Kidney tubule cell (primary cell): ENCODE results near the gene PLCL1.

Experiments
- DNase-seq: peaks from one replicate; pipeline ENCODE4 v3.0.0-alpha.2; 2018; ENCODE audit warnings: low spot score

PLCL1 gene

DNA sequence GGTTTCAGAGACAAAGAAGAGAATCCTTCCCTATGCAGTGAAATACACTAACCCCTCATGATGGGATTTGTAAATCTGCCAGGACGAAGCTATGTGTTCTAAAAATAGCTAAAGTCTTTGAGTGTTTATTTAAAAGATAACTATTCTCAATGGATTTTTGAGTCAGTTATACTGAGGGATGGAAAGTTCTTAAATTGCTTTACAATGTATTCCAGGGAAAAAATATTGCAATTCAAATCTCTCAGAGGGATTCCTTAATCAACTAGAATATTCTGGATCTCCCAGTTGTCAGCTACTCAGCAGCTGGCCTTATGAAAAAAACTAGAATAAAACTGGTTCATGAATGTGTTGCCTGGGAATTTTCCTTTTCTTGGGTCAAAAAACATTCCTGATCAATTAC is 312.4 kb downstream of the PLCL1 start:
- no peak for DNase-seq

DNA sequence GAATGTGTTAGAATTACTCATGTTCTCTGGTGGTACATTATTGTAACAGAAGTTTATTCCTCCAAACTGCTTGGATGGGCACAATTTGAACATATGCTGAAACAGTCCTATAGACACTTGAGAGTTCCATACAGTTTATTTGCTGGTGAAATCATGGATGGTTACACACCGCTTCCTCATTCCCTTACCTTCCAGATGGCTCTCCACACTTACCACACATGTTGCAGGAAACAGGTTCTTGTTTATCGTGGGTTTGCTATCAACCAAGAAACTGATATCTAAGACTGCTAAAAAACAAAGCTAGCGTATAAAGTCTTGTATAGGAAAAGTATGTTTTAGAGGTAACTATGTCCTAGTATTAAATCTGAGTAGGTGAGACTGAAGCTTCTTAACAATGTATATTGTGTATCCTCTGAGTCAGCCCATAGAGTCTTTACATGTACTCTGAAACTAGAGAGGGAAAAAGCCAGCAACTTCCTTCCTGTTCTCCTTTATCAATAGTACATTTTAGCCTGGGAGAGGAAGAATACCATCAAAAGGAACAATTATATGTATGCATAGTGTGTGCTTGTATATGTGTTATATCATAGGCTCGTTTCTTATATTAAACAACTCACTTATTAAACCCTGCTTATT is 313.1 kb downstream of the PLCL1 start:
- DNase-seq: no peak

DNA sequence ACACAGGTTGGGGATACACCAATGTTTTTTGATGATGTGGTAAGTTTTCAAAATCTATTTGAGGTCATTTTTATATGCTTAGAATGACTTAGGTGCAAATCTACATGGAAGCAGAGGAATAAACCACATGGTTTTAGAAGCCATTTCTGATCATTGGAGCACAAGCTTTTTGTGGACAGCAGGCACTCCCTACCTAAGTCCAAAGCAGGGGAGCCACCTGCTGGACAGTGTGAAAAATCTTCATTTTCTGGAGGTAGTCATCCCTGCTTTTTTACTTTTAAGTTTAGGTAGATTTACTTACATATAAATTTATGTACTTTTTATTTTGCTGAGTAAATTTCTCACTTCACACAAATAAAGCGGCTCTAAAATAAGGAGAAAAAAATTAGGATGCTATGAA is 323.2 kb downstream of the PLCL1 start:
- DNase-seq: peak; percentile 69

DNA sequence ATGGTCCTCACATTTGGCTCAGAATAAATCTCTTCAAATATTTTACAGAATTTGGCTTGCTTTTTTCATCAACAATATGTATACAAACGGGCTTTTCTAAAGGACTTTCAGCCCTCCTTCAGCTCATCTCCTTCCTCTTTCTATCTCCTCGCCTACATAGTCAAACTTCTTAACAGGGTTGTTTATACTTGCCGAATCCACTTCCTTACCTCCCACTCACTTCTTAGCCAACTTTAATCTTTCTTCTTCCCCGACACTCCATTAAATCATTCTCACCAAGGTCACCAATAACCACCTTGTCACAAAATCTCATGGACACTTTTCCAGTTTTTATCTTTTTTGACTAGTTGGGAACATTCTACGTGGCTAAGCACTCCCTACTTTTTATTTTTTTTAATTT is 325.2 kb downstream of the PLCL1 start:
- no peak for DNase-seq

DNA sequence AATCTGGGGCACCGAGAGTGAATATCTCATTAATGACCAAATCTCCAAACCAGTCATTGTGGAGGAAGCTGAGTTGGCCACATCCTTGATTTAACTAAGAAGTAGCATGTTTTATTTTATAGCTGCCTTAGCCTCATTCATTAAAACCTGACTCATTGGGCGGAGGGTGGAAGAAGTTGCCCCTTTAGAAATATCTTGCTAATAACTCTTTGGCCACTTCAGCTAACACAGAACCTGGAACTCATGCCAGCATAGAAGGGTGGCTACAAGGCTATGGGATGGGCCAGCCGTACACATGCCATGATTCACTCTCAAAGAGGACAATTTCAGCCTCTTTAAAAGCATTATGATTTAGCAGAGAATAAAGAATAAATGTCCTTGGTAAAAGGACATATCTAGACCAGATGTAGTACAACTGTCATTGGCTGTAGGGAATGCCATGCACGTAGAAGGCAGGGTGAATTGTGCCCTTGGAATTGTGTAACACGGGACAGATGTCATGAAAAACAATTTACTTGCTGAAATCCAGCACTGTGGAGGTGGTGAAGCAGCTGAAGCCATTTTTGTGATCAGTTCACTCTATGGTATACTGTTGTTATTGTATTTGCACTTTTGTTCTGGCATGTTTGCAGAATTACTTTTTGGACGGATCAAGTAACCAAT is 330.0 kb downstream of the PLCL1 start:
- DNase-seq: no peak

DNA sequence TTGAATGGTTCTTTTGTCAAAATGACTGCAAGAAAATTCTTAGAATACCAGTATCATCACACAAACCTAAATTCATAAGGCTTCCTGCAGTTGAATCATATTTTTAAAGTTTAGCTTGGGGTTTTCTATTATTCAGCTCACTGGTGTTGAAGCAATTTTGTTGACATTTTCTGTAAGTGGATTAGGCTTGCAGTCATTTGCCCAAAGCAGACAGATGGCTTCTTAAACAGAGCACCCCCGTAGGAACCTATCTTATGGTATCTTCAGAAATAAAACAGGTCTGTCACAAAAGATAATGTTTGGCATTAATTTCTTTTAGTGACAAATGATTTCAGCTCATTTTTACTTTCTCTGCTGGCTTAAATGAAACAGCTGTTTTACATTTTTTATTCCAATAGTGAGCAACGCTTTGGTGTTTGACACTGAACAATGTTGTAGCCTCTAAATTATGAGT is 331.1 kb downstream of the PLCL1 start:
- no peak for DNase-seq

DNA sequence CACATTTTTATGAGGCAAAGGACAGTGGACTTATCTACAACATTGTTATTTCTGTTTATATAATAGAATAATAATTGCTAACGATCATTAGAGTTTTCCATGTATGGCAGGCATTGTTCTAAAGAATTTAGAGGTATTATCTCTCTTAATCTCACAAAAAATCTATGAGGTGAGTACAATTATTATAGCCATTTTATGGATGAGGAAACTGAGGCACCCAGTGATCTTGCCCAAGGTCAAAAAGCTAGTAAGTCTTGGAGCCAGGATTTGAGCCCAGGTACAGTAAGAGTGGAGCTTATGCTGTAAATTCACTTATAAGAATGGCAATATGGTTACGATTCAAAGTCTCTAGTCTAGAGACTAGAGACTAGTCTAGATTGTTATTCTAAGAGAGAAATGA is 331.7 kb downstream of the PLCL1 start:
- no peak for DNase-seq

DNA sequence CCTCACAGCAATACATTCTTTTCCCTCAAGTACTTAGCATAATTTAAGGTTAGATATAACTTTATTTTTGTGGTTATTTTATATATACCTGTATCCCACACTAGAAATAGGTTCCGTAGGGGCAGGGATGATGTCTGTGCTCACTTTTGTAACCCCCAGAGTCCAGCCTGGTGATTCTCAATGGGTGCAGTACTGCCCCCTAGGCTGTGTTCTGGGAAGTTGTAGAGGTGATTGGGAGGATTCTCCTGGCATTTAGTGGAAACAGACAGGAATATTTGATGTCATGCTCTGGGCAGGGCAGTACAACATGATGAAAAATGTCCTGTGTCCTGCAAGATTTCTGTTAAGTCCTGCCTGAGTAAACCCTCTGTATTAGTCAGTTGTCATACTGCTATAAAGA is 333.3 kb downstream of the PLCL1 start:
- no peak for DNase-seq

DNA sequence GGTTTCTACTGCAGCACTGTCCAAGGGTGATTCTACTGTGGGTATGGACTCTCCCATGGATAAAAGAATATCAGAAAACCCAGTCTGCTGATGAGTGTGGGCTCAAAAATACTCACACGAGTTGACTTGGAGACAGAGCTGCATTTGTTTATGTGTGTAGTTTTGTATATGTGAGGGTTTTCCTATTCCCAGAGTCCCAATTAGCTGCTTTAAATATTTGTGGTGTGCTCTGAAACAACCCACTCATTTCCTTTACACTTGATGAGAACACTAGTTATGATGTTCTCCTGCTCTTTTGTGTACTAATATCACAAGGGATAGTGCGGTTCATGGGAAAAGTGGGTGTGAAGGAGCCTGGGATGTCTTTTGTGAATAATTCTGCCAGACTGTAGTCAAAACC is 337.3 kb downstream of the PLCL1 start:
- no peak for DNase-seq

DNA sequence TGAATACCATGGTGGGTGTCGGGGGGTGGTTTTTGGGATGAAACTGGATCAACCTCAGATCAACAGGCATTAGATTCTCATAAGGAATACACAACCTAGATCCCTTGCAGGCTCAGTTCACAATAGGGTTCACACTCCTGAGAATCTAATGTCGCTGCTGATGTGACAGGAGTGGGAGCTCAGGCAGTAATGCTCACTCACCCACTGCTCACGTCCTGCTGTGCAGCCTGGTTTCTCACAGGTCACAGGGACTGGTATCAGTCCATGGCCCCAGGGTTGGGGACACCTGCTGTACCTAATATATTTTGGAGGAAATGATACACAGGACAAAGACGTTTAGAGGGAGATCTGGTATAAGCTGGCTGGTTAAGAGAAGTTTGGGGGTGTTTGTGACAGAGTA is 338.8 kb downstream of the PLCL1 start:
- DNase-seq: no peak

DNA sequence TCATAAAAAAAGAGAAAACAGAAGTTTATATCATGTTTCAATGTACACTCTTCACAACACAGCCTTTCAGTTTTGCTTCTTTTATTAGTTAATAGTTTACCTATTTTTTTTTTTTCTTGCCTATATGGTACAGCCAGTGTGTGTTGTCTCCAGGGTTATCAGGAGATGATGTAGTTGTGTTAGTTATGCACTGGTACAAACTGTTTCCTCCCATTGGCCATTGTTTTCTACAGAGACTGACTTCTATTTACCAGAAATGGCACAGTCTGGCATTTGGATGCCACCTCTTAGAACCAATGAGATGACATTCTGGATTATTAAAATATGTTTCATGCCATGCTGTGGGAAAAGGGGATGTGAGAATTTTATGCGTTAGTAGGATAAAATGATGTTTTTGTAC is 339.4 kb downstream of the PLCL1 start:
- DNase-seq: no peak

DNA sequence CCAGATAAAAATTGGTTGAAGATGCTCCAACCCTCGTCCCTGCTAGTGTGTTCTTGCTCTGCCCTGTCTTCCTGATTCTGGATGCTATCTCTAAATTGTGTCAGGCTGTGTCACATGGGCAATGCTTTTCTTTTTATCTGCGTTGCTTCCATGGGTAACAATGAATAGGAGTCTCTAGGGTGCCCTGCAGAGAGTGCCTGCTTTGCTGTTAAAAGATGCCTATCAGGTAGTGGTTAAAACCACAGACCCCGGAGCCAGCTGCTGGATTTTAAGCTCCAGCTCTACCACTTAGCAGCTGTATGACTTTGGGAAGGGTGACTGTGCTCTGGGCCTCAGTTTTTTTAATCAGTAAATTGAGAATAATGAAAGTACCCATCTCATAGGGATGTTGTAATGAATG is 340.3 kb downstream of the PLCL1 start:
- DNase-seq: no peak

DNA sequence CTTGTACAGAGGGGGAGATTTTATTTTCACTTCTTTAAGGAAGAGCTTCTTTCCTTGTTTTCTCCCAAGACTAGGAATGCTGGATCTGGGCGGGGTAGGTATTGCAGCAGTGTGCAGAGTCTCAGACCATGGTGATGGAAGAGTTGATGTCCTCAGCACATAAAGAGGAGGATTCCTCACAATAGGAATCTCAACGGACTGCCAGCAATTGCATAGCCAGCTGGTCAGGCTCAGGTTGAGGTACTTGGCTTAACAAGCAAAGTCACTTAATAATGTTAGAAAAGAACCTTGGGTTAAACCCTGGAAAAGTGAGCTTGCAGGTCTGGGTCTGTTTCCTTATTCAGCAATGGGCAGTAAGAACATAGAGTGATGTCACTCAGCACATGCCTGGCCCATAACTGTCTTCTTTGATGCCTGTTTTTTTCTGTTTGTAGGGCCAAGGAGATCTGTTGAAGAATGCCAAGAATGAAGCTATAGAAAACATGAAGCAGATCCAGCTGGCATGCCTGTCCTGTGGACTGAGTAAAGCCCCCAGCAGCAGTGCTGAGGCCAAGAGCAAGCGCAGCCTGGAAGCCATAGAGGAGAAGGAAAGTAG is 342.1 kb downstream of the PLCL1 start:
- DNase-seq: no peak

DNA sequence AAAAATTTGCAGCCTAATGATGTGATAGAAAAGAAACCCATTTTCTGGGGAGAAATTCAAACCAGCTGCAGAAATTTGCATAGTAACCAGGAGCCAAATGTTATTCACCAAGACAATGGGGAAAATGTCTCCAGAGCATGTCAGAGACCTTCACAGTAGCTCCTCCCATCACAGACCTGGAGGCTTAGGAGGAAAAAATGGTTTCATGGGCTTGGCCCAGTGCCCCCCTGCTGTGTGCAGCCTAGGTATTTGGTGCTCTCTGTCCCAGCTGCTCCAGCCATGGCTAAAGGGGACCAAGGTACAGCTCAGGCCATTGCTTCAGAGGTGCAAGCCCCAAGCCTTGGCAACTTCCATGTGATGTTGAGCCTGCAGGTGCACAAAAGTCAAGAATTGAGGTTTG is 352.9 kb downstream of the PLCL1 start:
- DNase-seq: no peak

DNA sequence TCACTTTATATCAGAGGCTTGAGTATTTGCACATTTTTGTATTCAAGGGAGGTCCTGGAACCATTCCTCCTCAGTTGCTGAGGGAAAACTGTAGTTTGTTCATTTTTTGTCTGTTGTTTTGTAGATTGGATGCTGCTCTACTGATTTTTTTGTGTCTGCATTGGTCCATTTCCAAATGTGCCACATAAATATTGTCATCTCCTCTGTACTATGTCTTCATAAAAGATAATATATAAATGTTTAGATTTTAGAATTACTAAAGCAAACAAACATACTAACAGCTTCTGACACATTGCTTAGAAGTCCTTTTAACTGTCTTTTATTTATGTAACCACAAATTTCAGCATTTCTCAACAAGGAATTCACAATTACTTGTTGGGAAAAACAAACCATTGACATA is 356.8 kb downstream of the PLCL1 start:
- no peak for DNase-seq

DNA sequence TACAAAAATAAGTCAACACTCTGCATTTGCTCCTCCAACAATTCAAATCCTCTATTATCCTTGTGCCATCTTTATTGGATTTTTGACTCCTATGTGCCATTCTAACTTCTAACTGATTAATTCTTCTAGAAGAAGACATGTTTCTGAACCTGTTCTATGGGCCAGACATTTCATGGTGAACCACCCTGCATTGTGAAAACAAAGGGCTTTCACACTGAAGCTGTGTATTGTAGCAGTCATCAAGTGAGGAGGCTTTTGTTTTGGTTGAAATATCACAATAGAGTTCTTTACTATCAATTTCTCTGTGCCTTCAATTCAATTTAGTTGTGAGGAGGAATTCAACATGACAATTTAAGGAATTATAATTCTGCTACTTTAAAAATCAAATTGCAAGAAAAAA is 357.9 kb downstream of the PLCL1 start:
- DNase-seq: no peak

DNA sequence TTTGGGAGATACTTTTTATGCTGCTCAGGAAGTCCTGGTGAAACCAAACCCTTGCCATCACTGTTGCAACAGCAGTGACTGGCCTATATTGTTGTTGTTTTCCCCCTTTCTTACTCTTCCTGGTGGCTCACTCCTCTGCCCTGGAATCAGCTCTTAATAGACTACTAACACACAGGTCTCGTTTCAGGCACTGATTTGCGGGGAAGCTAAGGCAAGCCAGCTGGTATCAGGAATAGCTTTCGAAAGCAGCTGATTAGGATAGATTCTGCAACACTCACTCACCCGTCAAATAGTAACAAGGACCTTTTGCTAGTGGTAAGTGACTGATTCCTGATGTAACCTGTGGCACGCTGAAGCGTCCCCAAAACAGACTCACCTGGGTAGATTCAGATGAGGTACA is 360.4 kb downstream of the PLCL1 start:
- DNase-seq: no peak

DNA sequence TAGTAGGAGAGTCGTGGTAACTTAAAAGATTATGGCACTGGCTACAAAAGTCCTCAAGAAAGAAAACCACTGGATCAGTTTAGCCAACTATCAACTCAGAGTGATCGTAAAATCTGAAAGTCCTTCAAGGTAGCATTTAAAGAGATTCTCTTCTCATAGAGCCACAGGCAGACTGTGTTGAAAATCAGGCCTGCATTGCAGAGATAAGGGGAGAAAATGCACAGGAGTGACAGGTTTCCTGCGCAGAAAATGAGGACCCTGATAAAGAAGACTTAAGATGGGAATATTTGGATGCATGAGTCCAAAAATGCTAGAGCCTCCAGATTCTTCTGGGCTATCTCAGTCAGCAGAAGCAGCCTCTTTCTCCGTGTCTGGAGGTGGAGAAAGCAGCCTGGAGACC is 360.9 kb downstream of the PLCL1 start:
- no peak for DNase-seq

DNA sequence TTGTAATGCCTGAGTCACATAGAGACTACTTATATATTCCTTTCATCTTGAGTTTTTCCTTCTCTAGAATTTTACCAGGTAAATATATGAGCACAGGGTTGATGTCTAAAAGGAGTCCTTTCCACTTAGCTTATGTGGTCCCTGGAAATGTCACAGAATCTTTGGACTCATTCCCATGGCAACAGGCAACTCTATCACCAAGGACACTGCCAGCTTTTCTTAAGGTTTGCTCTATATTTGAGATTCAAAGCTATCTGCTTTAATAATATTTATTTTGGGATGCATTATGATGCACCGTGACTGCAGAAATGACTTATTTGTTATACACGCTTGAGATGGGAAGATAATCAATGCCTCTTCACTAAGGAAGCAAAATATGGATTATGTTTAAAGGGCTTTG is 363.0 kb downstream of the PLCL1 start:
- DNase-seq: no peak

DNA sequence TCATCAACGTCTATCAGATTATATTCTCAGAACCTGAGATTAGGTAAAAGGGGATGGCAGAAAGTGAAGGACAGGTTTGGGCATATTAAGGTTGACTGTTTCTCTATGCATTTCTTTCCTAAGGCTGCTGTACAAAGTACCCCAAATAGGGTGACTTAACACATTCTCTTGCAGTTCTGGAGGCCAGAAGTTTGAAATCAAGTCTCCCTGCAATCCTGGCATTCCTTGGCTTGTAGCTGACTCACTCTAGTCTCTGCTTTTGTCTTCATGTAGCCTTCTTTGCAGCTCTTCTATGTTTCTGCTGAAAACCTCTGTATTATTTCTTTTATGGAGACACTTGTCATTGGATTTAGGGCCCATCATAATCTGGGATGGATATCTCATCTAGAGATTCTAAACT is 364.3 kb downstream of the PLCL1 start:
- no peak for DNase-seq

DNA sequence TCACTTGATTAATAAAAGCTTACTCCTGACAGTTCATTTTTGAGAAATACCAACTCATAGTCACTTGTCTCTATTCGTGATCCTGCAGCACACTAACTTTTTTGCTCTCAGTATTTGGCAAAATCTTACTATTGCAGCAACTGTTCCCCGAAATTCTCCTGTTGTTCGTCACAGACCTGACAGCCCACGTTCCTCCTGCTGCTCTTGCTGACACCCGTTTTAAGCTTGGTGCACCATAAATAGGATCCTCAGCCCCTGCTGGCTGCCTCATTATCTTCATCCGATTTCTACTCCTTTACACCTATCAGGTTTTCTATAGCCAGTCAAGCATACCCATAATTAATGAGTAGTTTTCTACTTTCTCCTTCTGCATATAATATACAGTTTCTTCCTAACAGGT is 368.8 kb downstream of the PLCL1 start:
- DNase-seq: no peak

DNA sequence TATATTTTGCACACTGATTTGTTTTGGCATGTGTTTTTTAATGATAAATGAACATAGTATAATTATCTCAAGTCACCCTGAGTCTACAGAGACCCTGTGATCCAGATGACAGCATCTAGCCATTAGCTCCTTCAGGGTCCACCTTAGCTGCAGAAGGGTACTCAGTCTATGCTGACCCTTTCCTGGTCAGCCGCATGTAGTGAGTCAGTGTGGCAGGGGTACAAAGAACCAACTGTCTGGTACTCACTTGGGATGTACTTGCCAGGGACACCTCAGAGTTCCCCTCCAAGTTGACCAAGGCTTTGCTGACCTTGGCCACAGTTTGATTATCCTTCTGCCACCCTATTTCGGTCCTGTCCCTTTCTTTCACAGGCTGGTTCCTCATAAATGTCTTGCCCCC is 369.5 kb downstream of the PLCL1 start:
- no peak for DNase-seq

DNA sequence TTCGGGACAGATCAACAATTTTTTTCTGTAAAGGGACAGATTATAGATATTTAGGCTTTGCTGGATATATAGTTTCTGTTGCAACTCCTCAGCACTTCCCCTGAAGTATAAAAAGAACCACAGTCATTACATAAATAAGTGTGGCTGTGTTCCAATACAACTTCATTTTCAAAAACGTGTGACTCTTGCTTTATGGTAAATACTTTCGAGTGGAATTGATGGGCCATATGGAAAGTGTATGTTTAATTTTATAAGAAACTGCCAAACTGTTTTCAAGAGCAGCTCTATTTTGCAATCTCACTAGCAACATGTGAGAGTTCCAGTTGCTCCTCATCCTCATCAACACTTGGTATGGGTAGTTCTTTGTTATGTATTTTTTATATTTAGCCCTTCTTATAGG is 370.9 kb downstream of the PLCL1 start:
- no peak for DNase-seq

DNA sequence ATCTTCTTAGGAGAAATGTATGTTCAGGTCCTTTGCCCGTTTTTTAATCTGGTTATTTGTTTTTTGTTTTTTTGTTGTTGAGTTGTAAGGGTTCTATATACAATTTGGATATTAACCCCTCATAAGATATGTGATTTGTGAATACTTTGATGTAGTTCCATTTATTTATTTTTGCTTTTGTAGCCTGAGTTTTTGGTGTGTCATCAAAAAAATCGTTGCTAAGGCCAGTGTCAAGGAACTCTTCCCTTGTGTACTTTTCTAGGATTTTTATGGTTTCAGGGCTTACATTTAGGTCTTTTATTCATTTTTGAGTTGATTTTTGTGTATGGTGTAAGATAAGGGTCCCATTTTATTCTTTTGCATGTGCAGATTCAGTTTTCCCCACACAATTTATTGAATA is 372.6 kb downstream of the PLCL1 start:
- no peak for DNase-seq
